GM13976 (cell line): ENCODE data around the gene HSBP1L1.
A peak's percentile ranks its signal among the peaks of the same experiment; 100 is the strongest.

Experiments used
- DNase-seq: peaks from one replicate; pipeline ENCODE4 v3.0.0; 2012; ENCODE audit warnings: low spot score
- CTCF ChIP-seq: IDR thresholded peaks from 2 replicates; pipeline ENCODE4 v1.5.1; 2012; ENCODE audit warnings: borderline replicate concordance, mild to moderate bottlenecking; ENCODE audit not compliant: insufficient read depth; ENCODE audit errors: extremely low read depth, missing control alignments, control extremely low read depth
- in situ Hi-C: fragments of 300-500 bp; cut with MboI; formaldehyde crosslinking; loops from one replicate; pipeline ENCODE4 v1.12.0; 2022; ENCODE audit warnings: low sequenced_read_pairs, mixed read lengths, inconsistent platforms; ENCODE audit not compliant: unreplicated experiment

HSBP1L1 gene

GRCh38 chr18:79983793-79984192 is 19.4 kb downstream of the HSBP1L1 start:
- no peak for DNase-seq
- in situ Hi-C loops = no loop called here
- no peak for TF ChIP-seq CTCF

GRCh38 chr18:79985172-79985571 is 20.7 kb downstream of the HSBP1L1 start:
- in situ Hi-C loops = no loop called here
- TF ChIP-seq CTCF = no peak
- no peak for DNase-seq

- in situ Hi-C loops = no loop called here
- TF ChIP-seq CTCF = no peak
- no peak for DNase-seq
Measured at GRCh38 chr18:79986726-79987125, 22.3 kb downstream of the HSBP1L1 start.

GRCh38 chr18:79987566-79987965 is 23.1 kb downstream of the HSBP1L1 start:
- in situ Hi-C loops = no loop called here
- TF ChIP-seq CTCF = no peak
- no peak for DNase-seq

- peak; percentile 84 for DNase-seq
- peak; percentile 46 for TF ChIP-seq CTCF
- in situ Hi-C loops = no loop called here
Measured at GRCh38 chr18:79988071-79988450, 23.6 kb downstream of the HSBP1L1 start.

- peak; percentile 92 for DNase-seq
- TF ChIP-seq CTCF = no peak
- in situ Hi-C loops = no loop called here
Measured at GRCh38 chr18:79988451-79989194, 24.2 kb downstream of the HSBP1L1 start, which contains the start of gene TXNL4A. Gene TXNL4A, minus strand, starts transcription at chr18:79988563. Its CDS starts 171 bp downstream, at chr18:79988392.

- DNase-seq = no peak
- no peak for TF ChIP-seq CTCF
- in situ Hi-C loops = no loop called here
Measured at GRCh38 chr18:79989195-79989497, 24.7 kb downstream of the HSBP1L1 start.
